BJ (cell line): Measurements from ENCODE around the gene SH3RF3. TPM values are rescaled to one million over a fixed set of nuclear protein-coding genes. Genes with fewer than 3 reads are reported as not detected.

ENCODE experiments used
- CTCF ChIA-PET: fragments of 350-600 bp; formaldehyde crosslinking; extraction: SDS; loops from one replicate; lab custom pipeline; 2021; ENCODE audit warnings: antibody characterized with exemption, inconsistent platforms; lab: Yijun Ruan, JAX
- POLR2A ChIA-PET: fragments of 300-600 bp; sonication (Branson Sonifier 250); formaldehyde crosslinking; extraction: SDS; loops from one replicate; lab custom pipeline; 2021; ENCODE audit warnings: antibody characterized with exemption; lab: Charles Lee
- DNase-seq: peaks from one replicate; pipeline ENCODE4 v3.0.0-alpha.2; 2011; ENCODE audit warnings: low read depth
- H3K27me3 ChIP-seq: 2 replicates; pipeline ENCODE4 v1.6.0; 2011; ENCODE audit warnings: low read length; ENCODE audit not compliant: control insufficient read depth, insufficient read depth
- H3K36me3 ChIP-seq: 2 replicates; pipeline ENCODE4 v1.5.1; 2011; ENCODE audit warnings: low read length; ENCODE audit not compliant: control insufficient read depth, insufficient read depth
- H3K4me3 ChIP-seq: 2 replicates; pipeline ENCODE4 v1.5.1; 2011; ENCODE audit warnings: low read depth, mild to moderate bottlenecking, control low read depth, low read length
- polyA plus RNA-seq: library from polyadenylated mRNA; depleted of rRNA; stranded (reverse); fragments of >200 nt; gene quantifications from 2 replicates; pipeline ENCODE4 v1.2.3, GENCODE V29; 2011
- TF ChIP-seq, protein P1 (sequence below): IDR thresholded peaks from 2 replicates; pipeline ENCODE4 v1.5.1; 2011; ENCODE audit warnings: low read depth, mild to moderate bottlenecking, control low read depth, inconsistent platforms, low read length, moderate library complexity; ENCODE audit not compliant: insufficient read depth

Gene SH3RF3
- polyA plus RNA-seq, 1 experiment, result 3.6 TPM

DNA sequence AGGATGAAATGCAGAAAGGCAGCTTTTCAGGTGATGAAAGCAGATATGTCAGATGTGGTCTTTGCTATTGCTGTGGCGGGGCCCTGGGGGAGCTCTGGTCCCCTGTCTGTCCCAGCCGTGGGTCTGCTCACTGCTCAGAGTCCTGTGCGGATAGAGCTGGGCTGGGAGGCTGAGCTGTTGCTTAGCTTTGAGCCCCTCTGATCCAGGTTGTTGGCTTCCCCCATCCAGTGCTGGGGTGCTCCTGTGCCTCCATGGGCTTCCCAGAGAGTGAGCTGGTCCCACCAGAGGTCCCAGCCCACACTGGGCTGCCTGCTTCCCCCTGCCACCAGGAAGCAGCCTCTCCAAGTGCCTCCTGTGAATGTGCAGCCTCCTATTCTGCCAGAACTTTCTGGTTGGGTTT is 55.4 kb downstream of the SH3RF3 start:
- H3K4me3 ChIP-seq, result no peak overlapping the region
- DNase-seq, result no peak
- H3K36me3 ChIP-seq, result no peaks in the 10 kb centered on the region; the same call in 1 of the 2 replicates
- H3K27me3 ChIP-seq, result no peaks in the 10 kb centered on the region
- TF ChIP-seq, protein P1, sequence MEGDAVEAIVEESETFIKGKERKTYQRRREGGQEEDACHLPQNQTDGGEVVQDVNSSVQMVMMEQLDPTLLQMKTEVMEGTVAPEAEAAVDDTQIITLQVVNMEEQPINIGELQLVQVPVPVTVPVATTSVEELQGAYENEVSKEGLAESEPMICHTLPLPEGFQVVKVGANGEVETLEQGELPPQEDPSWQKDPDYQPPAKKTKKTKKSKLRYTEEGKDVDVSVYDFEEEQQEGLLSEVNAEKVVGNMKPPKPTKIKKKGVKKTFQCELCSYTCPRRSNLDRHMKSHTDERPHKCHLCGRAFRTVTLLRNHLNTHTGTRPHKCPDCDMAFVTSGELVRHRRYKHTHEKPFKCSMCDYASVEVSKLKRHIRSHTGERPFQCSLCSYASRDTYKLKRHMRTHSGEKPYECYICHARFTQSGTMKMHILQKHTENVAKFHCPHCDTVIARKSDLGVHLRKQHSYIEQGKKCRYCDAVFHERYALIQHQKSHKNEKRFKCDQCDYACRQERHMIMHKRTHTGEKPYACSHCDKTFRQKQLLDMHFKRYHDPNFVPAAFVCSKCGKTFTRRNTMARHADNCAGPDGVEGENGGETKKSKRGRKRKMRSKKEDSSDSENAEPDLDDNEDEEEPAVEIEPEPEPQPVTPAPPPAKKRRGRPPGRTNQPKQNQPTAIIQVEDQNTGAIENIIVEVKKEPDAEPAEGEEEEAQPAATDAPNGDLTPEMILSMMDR, result no peak
- ChIA-PET POLR2A (no interaction called here), CTCF (interaction anchor here (0.5 to 2.2 kb wide), 5 partner anchors 9 to 326 kb away, joined by 3 to 5 read pairs (median 4); no protein-coding TSS in a partner anchor)

DNA sequence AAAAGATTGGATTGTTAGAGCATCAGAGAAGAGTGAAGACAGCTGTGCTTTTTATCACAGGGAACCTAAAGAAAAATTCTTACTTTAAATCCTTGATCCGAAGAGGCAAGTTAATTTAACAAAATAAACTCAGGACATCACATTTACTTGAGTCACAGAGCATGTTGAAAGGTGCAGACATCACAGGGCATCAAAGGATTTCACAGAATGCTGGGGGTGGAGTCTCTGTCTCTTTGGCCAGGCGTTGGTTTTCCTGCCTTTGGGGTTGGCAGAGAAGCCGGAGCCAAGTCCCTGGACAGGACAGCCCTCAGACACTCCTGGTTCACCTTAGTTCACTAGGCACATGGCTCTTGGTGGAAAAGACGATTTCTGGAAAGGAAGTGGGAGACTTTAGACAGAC is 56.3 kb downstream of the SH3RF3 start:
- Histone ChIP-seq H3K4me3 (no peak overlapping the region), H3K27me3 (no peaks in the 10 kb centered on the region), H3K36me3 (no peaks in the 10 kb centered on the region; the same call in 1 of the 2 replicates)
- TF ChIP-seq, protein P1, result no peak
- ChIA-PET POLR2A (no interaction called here), CTCF (interaction anchor here (0.7 to 2.2 kb wide), 3 partner anchors 10 to 325 kb away, joined by 4 to 5 read pairs (median 4); no protein-coding TSS in a partner anchor)
- peak; percentile 60 for DNase-seq

DNA sequence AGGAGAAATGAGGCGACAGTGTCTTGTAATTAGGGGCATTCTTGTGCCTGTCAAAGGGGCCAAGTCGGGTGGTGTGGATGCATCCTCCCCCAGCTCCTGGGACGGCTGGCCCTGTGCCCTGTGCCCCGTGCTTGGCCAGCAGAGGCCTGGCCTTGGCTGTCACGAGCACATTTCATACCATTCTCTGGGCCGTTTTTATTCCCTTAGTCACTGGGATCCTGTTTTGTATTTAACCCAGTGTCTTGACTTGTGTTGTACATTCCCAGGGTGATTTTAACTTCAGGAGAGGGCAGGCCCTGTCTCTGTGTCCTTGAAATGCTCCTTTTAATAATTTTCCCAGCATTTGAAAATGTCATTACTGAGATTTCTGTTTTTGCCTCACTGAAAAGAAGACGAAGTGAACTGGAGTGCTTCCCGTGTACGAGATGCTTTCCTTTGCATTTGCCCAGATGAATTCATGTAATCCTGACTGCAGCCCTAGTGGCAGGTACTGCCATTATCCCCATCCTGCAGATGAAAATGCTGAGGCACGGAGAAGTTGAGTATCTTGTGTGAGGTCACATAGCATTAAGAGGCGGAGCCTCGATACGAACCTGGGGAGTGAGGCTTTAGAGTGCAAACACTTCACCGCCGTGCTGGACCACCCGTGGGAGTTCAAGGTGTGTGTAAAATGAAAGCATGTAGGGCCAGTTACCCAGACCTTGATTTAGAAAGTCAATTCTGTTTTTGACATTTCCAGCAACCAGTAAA is 57.0 kb downstream of the SH3RF3 start:
- no peak overlapping the region for H3K4me3 ChIP-seq
- CTCF ChIA-PET, result interaction anchor here (0.7 to 2.2 kb wide), 4 partner anchors 8 to 324 kb away, joined by 3 to 5 read pairs (median 4); no protein-coding TSS in a partner anchor
- POLR2A ChIA-PET, result no interaction called here
- DNase-seq, result peak; percentile 67
- TF ChIP-seq, protein P1, result no peak
- no peaks in the 10 kb centered on the region for H3K27me3 ChIP-seq
- H3K36me3 ChIP-seq, result no peaks in the 10 kb centered on the region; the same call in 1 of the 2 replicates

DNA sequence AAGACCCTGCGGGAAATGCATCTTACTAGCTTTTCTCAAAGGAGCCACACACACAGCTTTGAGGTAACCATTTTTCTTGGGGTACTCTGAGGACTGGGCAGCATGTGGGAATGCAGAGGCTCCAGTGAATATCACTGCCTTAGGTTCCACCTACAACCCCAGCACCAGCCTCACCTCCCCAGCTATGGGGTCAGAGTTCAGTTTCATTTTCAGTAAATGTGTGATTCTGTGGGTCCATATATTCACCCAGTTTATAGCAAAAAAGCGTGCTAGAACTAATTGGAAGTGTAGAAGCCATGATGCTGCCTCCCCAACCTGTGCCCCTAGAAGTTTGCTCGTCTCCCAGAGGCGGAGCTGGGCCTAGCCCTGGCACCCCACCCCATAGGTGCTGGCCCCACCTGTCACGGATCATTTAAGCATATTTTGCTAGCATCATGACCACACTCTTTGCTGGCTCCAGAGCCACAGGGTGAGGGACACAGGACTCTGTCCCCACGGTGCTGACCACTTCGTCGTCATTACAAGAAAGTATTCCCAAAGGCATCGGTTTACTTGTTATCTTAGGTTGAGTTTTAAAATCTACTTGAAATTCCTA is 57.7 kb downstream of the SH3RF3 start:
- no peaks in the 10 kb centered on the region for H3K27me3 ChIP-seq
- H3K36me3 ChIP-seq, result no peaks in the 10 kb centered on the region; the same call in 1 of the 2 replicates
- ChIA-PET CTCF (interaction anchor here (0.7 to 2.2 kb wide), 4 partner anchors 8 to 323 kb away, joined by 3 to 5 read pairs (median 4); no protein-coding TSS in a partner anchor), POLR2A (no interaction called here)
- no peak for DNase-seq
- TF ChIP-seq, protein P1, result no peak
- H3K4me3 ChIP-seq, result no peak overlapping the region
